Erythroblast (primary cell): Measurements from ENCODE around the gene FBXW12.

Experiments
- GATA1 ChIP-seq: IDR thresholded peaks from 2 replicates; pipeline ENCODE4 v1.6.1; 2011; ENCODE audit warnings: low read depth, mild to moderate bottlenecking, control low read depth, low read length, moderate library complexity
- POLR2A ChIP-seq: IDR thresholded peaks from 2 replicates; pipeline ENCODE4 v1.6.1; 2011; ENCODE audit warnings: mild to moderate bottlenecking, low read length

DNA sequence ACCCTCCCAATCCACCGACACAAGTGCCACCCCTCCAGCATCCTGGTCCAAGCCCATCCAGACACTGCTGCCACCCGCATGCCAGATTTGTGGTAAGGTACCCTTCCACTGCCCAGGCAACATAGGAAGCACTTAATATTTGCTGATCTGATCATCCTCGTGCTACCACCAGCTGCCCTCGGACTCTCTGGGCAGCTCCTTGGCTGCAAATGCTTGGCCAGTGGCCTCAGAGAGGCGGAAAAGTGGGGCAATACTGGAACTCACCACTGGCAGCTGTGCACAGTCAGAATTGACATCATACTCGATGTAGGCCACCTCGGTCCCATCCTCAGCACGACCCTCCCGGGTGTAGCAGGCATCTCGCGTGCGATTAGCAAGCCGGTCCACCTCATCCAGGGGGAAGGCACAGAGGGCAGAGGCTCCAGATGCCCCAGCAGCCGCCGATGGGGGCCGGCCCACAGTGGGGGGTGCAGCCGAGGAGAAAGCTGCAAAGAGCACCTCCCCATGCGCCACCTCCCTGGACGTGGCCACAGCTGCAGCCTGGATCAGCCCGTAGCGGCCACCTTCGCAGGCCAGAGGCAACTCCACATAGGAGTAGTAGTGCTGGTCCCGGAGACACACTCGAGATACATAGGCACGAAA, 51.3 kb downstream of the FBXW12 start:
- no peak for TF ChIP-seq POLR2A
- no peak for TF ChIP-seq GATA1
